T-cell (primary cell): Measurements from ENCODE around the gene ACTL9. TPM values are rescaled to one million over a fixed set of nuclear protein-coding genes. Genes with fewer than 3 reads are reported as not detected.

Source experiments
- ATAC-seq, 4 experiments: fragments of 200-7000 bp in 3 of 4; fragments of 150-1000 bp in 1 of 4; cut with Tn5 transposase; replicated peaks in 1 of 4; 1 replicate in 3 of 4; 2 replicates in 1 of 4; pipeline ENCODE4 v1.10.0; 2021; ENCODE audit warnings: moderate library complexity in 3 of 4, mild to moderate bottlenecking in 2 of 4, moderate number of reproducible peaks in 1 of 4
- CTCF ChIA-PET, 2 donors: fragments of 300-600 bp; sonication (Branson Sonifier 250); formaldehyde crosslinking; loops; one replicate each; lab custom pipeline; 2022; ENCODE audit warnings: antibody characterized with exemption in 2 of 2; lab: Charles Lee
- POLR2A ChIA-PET, 2 donors: fragments of 300-600 bp; sonication (Branson Sonifier 250); formaldehyde crosslinking; loops; one replicate each; lab custom pipeline; 2022; ENCODE audit warnings: antibody characterized with exemption in 2 of 2; lab: Charles Lee
- DNase-seq, 35 experiments: peaks; one replicate each; pipeline versions ENCODE4 v3.0.0 to v3.0.0-alpha.2; 2013 to 2023
- H3K27ac ChIP-seq: one replicate; pipeline ENCODE4 v1.5.1; 2013; ENCODE audit warnings: low read length
- H3K27me3 ChIP-seq, 2 experiments: replicated peaks in 1 of 2; 1 replicate in 1 of 2; 2 replicates in 1 of 2; pipeline versions ENCODE4 v1.6.1 to v1.7.0; 2013; ENCODE audit warnings: low read length in 1 of 2, mixed read lengths in 1 of 2; ENCODE audit not compliant: control insufficient read depth in 2 of 2, insufficient read depth in 2 of 2; ENCODE audit errors: extremely low read depth in 1 of 2
- H3K36me3 ChIP-seq, 2 donors: 1 replicate in 1 of 2; 2 replicates in 1 of 2; pipeline versions ENCODE4 v1.6.1 to v1.7.0; 2013; ENCODE audit warnings: low read length in 1 of 2; ENCODE audit not compliant: control insufficient read depth in 2 of 2, insufficient read depth in 1 of 2; ENCODE audit errors: extremely low read depth in 1 of 2
- H3K4me1 ChIP-seq, 2 experiments: 1 replicate in 1 of 2; 2 replicates in 1 of 2; pipeline versions ENCODE4 v1.6.1 to v1.7.0; 2013; ENCODE audit warnings: low read length in 2 of 2, mixed read lengths in 1 of 2; ENCODE audit not compliant: insufficient read depth in 2 of 2, control insufficient read depth in 1 of 2; ENCODE audit errors: extremely low read depth in 1 of 2
- H3K4me3 ChIP-seq, 2 donors: 1 replicate in 1 of 2; 2 replicates in 1 of 2; pipeline versions ENCODE4 v1.5.1 to v1.7.0; 2013; ENCODE audit warnings: mild to moderate bottlenecking in 2 of 2, low read length in 1 of 2, moderate library complexity in 1 of 2; ENCODE audit not compliant: control insufficient read depth in 1 of 2; ENCODE audit errors: extremely low read depth in 1 of 2
- H3K9me3 ChIP-seq: 2 replicates; pipeline ENCODE4 v1.7.0; 2013
- H3K27ac Mint-ChIP-seq, 2 donors: one replicate each; pipeline ENCODE4 v1.8.0; 2020 to 2021; ENCODE audit warnings: mild to moderate bottlenecking in 2 of 2, mixed read lengths in 2 of 2
- H3K27me3 Mint-ChIP-seq, 2 donors: one replicate each; pipeline ENCODE4 v1.8.0; 2021 to 2022; ENCODE audit warnings: mixed read lengths in 2 of 2
- H3K36me3 Mint-ChIP-seq: one replicate; pipeline ENCODE4 v1.8.0; 2021; ENCODE audit warnings: mixed read lengths
- H3K4me1 Mint-ChIP-seq, 3 donors: one replicate each; pipeline ENCODE4 v1.8.0; 2020 to 2022; ENCODE audit warnings: mixed read lengths in 3 of 3, mild to moderate bottlenecking in 1 of 3
- H3K4me3 Mint-ChIP-seq, 3 donors: one replicate each; pipeline ENCODE4 v1.8.0; 2020 to 2022; ENCODE audit warnings: mild to moderate bottlenecking in 3 of 3, mixed read lengths in 3 of 3, moderate library complexity in 3 of 3
- H3K9me3 Mint-ChIP-seq, 3 donors: one replicate each; pipeline ENCODE4 v1.8.0; 2020 to 2022; ENCODE audit warnings: mixed read lengths in 3 of 3
- WGBS: methylation state at CpG from one replicate; pipeline ENCODE4 v1.1.5; 2013; ENCODE audit warnings: missing lambda C conversion rate; ENCODE audit not compliant: insufficient coverage; 5-methylcytosine and 5-hydroxymethylcytosine counted together
- total RNA-seq, 35 experiments: library from RNA in 6 of 35; stranded (reverse) in 6 of 35; fragments of 120-200 nt in 1 of 35; gene quantifications; one replicate each; pipeline versions ENCODE4 v1.2.1 to v1.2.4 and lab custom pipeline; 2013 to 2026

The ACTL9 gene
- total RNA-seq, 5 donors from 2014 or later (not counting 1 experiment from before 2014, with no cell fraction given) = not detected

GRCh38 chr19:8657869-8658268 lies 40.7 kb downstream of the ACTL9 start:
- WGBS = 87% methylated on average over 3 of the region's 5 CpGs
- Histone ChIP-seq H3K4me1 (peaks cover 9 to 22% of the 10 kb centered on the region in 2 experiments), H3K4me3 (no peak overlapping the region), H3K27ac (no peak overlapping the region), H3K27me3 (peaks cover 0 to 13% of the 10 kb centered on the region in 2 experiments), H3K9me3 (no peaks in the 10 kb centered on the region), H3K36me3 (no peaks in the 10 kb centered on the region)
- ChIA-PET CTCF (interaction anchor here in 1 of 2 donors (1.3 kb wide), 1 partner anchor 36 kb away, joined by 3 read pairs; no protein-coding TSS in a partner anchor), POLR2A (no interaction called here)
- peak overlapping the region in 1 of 2 donors; percentile 3 for H3K27ac Mint-ChIP-seq
- H3K36me3 Mint-ChIP-seq = no peaks in the 10 kb centered on the region
- peaks cover 23 to 41% (median 36%) of the 10 kb centered on the region in 3 donors for H3K4me1 Mint-ChIP-seq
- H3K9me3 Mint-ChIP-seq = no peaks in the 10 kb centered on the region
- ATAC-seq (no peak), DNase-seq (no peak)
- H3K27me3 Mint-ChIP-seq = no peaks in the 10 kb centered on the region
- no peak overlapping the region for H3K4me3 Mint-ChIP-seq

GRCh38 chr19:8655340-8655709 lies 43.3 kb downstream of the ACTL9 start:
- Histone ChIP-seq H3K27me3 (peaks cover 0 to 14% of the 10 kb centered on the region in 2 experiments), H3K9me3 (no peaks in the 10 kb centered on the region), H3K27ac (no peak overlapping the region), H3K36me3 (no peaks in the 10 kb centered on the region), H3K4me3 (peak overlapping the region in 1 of 2 donors; percentile 12), H3K4me1 (peaks cover 9 to 22% of the 10 kb centered on the region in 2 experiments)
- POLR2A ChIA-PET = no interaction called here
- Mint-ChIP-seq H3K4me3 (peak overlapping the region in 2 of 3 donors; percentile 52 to 58), H3K27ac (peak overlapping the region in 1 of 2 donors; percentile 68), H3K4me1 (peaks cover 18 to 33% (median 25%) of the 10 kb centered on the region in 3 donors), H3K27me3 (peaks cover 2 to 4% of the 10 kb centered on the region in 2 donors), H3K36me3 (no peaks in the 10 kb centered on the region), H3K9me3 (no peaks in the 10 kb centered on the region)
- ATAC-seq = peak; percentile 29 to 77 (median 58)
- DNase-seq = peak in 20 of 35 experiments; percentile 4 to 50 (median 23)
- CTCF ChIA-PET = interaction anchor here (1.0 to 2.0 kb wide), 4 partner anchors 11 to 39 kb away, joined by 3 to 11 read pairs (median 8); no protein-coding TSS in a partner anchor
- 9% methylated on average over 12 of the region's 12 CpGs for WGBS

- H3K4me1 Mint-ChIP-seq = peaks cover 23 to 37% (median 25%) of the 10 kb centered on the region in 3 donors
- Histone ChIP-seq H3K9me3 (no peaks in the 10 kb centered on the region), H3K27ac (no peak overlapping the region), H3K27me3 (peaks cover 0 to 15% of the 10 kb centered on the region in 2 experiments), H3K4me1 (peaks cover 9 to 28% of the 10 kb centered on the region in 2 experiments), H3K36me3 (no peaks in the 10 kb centered on the region), H3K4me3 (peak overlapping the region; percentile 21 to 61)
- H3K36me3 Mint-ChIP-seq = no peaks in the 10 kb centered on the region
- ChIA-PET CTCF (interaction anchor here (0.7 to 2.0 kb wide), 5 partner anchors 11 to 164 kb away, joined by 3 to 11 read pairs (median 5); no protein-coding TSS in a partner anchor), POLR2A (no interaction called here)
- peak; percentile 21 to 83 (median 57) for DNase-seq
- peak; percentile 58 to 81 (median 76) for ATAC-seq
- peak overlapping the region; percentile 43 to 58 (median 52) for H3K4me3 Mint-ChIP-seq
- no peaks in the 10 kb centered on the region for H3K9me3 Mint-ChIP-seq
- H3K27me3 Mint-ChIP-seq = peaks cover 2 to 4% of the 10 kb centered on the region in 2 donors
- WGBS = 0% methylated on average over 13 of the region's 15 CpGs
- H3K27ac Mint-ChIP-seq = peak overlapping the region in 1 of 2 donors; percentile 31
Observed at GRCh38 chr19:8654591-8655339, 43.8 kb downstream of the ACTL9 start.

- POLR2A ChIA-PET = no interaction called here
Observed at GRCh38 chr19:8648240-8648639, 50.4 kb downstream of the ACTL9 start.

More at GRCh38 chr19:8648240-8648639, 50.4 kb downstream of the ACTL9 start:
- Histone ChIP-seq H3K36me3 (no peaks in the 10 kb centered on the region), H3K4me3 (no peak overlapping the region), H3K27ac (no peak overlapping the region), H3K27me3 (peaks cover 0 to 23% of the 10 kb centered on the region in 2 experiments), H3K9me3 (no peaks in the 10 kb centered on the region), H3K4me1 (peaks cover 0 to 7% of the 10 kb centered on the region in 2 experiments)
- no peak for DNase-seq
- no peak overlapping the region for H3K4me3 Mint-ChIP-seq
- ATAC-seq = no peak
- no peak overlapping the region for H3K27ac Mint-ChIP-seq
- peaks cover 0 to 10% (median 8%) of the 10 kb centered on the region in 3 donors for H3K4me1 Mint-ChIP-seq
- peaks cover 9 to 10% of the 10 kb centered on the region in 2 donors for H3K27me3 Mint-ChIP-seq
- H3K36me3 Mint-ChIP-seq = no peaks in the 10 kb centered on the region
- CTCF ChIA-PET = interaction anchor here in 1 of 2 donors (0.7 kb wide), 1 partner anchor 23 kb away, joined by 8 read pairs; no protein-coding TSS in a partner anchor
- no peaks in the 10 kb centered on the region for H3K9me3 Mint-ChIP-seq
- WGBS = 83% methylated on average over 1 of the region's 6 CpGs

Other genes with a start within 250 kb of the ACTL9 start
- 1 to 10 TPM; 2.2 to 5.1 (median 3.8) TPM for gene PRAM1, start 196.2 kb downstream of the ACTL9 start, total RNA-seq
- gene ZNF414, start 184.6 kb downstream of the ACTL9 start, total RNA-seq = 10 to 100 TPM; 34.4 to 78.6 (median 67.2) TPM
- gene MYO1F, start 121.4 kb downstream of the ACTL9 start, total RNA-seq = 100 to 1,000 TPM; 109 to 363 (median 277) TPM
- 100 to 1,000 TPM in 1 of 5 donors, 10 to 100 TPM in 4; 57.2 to 103 (median 80.1) TPM for gene ADAMTS10, start 88.1 kb downstream of the ACTL9 start, total RNA-seq
- gene NFILZ, start 68.2 kb downstream of the ACTL9 start, total RNA-seq = not detected
- gene OR2Z1, start 22.8 kb upstream of the ACTL9 start, total RNA-seq = not detected
- gene ZNF558, start 133.5 kb upstream of the ACTL9 start, total RNA-seq = 10 to 100 TPM; 23.7 to 42.2 (median 40.2) TPM
- gene MBD3L1, start 133.6 kb upstream of the ACTL9 start, total RNA-seq = not detected